GM18870 (cell line): ENCODE measurements around the gene VSNL1.

Experiments
- ATAC-seq: cut with Tn5 transposase; IDR thresholded peaks from one replicate; pipeline ENCODE4 v1.9.1; 2021; ENCODE audit warnings: moderate library complexity; ENCODE audit not compliant: unreplicated experiment

VSNL1 gene

DNA sequence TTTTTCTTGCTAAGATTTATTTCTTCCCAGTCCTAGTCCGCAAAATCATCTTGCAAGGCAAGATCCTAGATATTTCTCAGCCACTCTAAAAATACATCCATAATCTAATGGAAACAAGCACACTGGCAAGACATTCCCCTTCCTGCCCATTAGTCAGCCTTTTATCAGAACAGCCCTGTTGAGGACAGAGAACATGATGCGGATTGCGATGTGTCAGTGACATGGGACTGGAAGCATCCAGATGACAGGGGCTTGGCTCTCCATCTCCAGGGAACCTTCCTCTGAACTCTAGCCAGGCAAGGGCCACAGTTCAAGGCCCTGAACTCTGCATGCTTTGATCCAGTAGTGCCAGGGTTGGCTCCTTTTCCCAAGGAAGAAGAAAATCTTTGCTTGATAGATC lies 70.0 kb downstream of the VSNL1 start:
- ATAC-seq = no peak

DNA sequence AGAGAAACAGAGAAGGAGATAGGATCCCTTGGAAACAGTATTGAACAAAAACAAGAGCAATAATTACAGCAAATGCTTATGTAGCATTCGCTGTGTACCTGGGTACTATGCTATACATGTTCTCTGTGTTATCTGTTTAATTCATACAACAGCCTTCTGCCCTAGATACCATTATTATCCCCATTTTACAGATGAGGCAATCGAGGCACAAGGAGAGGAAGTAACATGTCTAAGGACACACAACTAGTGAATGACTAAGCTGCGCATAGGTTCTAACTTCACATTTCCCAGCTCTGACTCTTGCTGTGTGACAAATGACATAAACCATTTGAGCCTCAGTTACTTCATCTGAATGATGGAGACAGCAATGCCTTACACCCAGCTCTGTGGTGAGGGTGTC lies 70.5 kb downstream of the VSNL1 start:
- no peak for ATAC-seq

DNA sequence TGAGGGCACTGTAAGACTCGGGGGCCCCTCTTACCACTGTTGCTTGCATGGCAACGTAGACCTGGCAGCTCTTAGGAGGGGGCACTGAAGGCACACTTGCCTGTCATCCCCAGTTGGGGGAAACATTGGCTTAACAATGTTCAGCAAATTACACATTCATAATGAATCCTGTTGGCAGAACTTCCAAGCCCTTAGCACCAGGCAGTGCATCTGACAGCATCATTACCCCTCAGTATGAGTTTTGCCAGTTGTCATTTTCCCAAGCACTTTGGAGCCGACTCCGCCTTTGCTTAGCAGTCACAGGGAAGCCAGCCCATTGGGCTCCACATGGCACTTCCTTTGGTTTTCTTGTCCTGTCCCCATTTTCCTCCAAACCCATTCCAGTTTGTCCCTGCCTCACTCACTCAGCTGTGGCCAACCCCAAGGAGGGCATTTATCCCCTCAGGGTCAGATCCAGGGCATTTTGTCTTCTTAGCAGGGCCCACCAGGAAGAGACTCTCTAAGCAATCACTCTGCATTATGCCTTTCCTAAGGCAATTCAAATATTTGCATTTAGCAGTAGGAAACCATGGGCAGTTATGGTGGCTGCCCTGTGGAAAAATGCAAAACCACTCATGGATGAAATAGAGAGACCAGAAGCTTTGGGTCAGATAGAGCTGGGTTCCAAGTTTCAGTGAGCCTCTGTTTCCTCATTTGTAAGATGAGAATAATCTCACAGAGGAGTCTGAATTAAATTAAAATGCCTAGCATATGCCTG lies 73.9 kb downstream of the VSNL1 start:
- no peak for ATAC-seq

DNA sequence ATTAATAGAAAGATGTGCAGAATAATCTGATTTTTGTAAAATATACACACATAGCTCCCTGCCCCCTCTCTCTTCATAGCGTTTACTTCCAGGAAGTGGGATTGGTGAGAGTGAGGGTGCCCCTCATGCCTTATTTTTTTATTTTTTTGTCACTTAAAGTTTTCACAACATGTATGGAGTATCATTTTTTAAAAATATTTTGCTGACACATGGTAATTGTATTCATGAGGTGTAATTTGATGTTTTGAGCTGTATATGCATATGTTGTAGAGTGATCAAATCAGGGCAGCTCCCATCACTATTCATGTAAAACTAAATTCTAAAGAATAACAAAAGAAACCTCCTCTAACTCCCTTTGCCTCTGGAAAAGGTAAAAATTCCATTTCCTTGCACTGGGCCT lies 74.7 kb downstream of the VSNL1 start:
- no peak for ATAC-seq

DNA sequence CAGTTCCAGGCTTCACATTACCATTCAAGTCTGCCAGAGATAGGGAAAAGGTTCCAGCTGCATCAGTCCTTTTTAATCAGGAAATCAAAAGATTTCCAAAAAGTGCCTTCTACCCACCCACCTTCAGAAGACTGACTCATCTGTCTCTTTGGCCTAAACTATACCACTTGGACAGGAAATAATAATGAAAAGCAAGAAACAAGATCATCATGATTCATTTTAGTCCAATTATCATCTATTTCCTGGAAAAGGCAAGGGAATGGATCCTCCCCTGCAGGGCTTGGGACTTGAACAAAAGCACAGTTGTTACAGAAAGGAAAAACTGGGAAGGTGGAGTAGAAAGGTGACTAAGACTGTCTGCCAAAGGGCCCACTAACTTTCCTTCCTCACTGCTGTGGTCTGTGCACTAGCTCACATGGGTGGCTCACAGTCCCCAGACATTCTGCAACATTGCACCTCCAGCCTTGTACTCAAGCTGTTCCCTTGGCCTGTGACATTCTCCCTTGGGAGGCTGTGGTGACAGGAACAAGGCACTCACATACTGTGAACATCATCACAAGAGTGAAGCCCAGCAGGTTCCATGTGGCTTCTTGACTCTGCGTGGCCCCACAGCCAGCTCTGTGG lies 75.3 kb downstream of the VSNL1 start:
- ATAC-seq = no peak

DNA sequence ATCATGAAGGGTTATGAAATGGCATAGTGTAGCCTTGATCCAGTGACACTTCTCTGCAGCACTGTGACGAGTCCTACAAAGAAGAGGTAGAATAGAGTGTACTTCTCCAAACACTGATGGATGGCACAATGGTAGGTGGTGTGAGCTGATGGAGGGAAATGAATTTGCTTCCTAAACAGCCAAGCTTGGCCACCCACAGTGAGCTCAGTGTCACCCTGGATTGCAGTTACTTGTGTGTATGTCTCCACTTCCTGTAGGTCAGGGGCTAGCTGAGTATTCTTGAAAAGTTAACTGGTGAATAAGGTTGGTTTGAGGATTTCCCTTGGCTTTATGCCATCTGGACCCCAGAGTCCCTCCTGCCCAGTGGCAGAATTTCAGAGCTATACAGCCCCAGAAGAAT lies 75.9 kb downstream of the VSNL1 start:
- no peak for ATAC-seq

DNA sequence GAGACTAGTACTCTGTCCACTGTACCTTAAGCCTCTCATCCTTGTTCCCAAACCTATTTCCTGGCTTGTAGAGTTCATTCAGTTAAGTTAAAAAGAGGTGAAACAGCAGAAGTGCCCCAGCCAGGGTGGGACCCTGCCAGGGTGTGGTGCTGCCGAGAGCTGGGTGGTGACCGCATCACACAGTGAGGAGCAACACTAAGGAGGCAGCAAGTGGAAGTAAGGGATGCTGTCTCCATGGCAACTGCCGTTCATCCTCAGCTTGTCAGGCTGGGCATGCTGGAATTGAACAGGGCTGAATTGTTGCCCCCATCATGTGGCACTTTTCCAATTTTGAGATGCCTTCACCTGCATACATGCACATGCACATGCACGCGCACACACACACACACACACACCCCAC lies 77.0 kb downstream of the VSNL1 start:
- no peak for ATAC-seq

DNA sequence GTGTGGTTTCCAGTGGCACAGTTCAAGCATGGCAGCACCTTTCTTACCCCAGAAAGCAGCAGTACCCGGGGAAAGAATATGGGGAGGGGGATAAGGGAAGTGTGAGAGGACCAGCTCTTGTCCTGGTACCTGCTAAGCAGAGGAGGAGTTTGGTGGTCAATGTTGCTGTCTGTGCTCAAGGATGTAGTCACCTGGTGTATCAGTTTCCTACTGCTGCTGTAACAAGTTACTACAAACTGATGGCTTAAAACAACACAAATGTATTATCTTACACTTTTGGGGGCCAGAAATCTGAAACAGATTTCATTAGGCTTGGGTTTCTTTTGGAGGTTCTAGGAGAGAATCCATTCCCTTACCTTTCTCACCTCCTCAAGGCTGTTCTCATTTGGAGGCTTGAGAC lies 77.5 kb downstream of the VSNL1 start:
- ATAC-seq = no peak

DNA sequence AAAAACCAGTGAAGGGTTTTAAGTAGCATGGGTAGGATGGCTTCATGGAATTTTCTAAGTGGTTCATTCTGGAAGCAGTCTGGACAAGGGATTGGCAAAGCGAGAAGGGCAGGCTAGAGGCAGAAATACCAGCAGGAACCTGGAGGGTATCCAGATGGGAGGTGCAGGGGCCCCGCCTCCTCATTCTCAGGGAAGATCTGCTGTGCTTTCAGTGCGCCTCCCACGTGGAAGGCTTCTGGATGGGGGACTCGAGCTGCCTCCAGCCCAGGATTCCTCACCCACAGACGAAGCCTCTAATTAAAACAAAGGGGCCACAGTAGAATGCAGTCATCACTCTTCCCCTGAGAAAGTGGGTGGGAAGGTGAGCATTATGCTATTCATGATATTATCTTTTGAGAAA lies 79.8 kb downstream of the VSNL1 start:
- ATAC-seq = no peak

DNA sequence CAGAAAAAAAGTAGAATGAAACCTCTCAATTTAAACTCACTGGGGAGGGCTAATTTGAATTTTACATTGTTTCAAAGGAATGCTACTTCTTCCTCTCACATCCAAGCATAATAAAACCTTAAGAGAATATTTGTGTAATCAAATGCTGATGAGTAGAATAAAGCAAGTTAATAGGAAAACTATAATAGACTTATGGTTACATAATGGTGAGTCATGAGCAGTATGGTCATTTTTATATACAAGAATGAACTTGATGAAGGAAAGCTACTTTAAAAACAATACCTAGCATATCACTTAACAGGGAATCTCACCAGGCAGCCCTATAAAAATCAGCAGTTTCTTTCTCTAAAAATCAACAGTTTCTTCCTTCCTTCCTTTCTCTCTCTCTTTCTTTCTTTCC lies 80.3 kb downstream of the VSNL1 start:
- no peak for ATAC-seq

DNA sequence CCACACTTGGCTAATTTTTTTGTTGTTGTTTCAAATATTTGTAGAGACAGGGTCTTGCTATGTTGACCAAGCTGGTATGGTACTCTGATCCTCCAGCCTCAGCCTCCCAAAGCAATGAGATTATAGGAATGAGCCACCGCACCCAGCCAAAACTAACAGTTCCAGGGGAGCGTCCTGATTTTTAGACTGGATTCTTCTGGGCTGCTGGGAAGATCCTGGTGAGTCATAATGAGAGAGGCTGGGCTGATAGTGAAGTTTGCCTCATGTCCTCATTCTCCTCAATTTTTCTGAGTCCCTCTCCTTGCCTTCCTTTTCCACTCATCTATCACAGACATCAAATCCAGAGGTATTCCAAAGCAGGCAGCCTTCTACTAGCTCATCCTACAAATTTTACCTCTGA lies 81.3 kb downstream of the VSNL1 start:
- no peak for ATAC-seq

DNA sequence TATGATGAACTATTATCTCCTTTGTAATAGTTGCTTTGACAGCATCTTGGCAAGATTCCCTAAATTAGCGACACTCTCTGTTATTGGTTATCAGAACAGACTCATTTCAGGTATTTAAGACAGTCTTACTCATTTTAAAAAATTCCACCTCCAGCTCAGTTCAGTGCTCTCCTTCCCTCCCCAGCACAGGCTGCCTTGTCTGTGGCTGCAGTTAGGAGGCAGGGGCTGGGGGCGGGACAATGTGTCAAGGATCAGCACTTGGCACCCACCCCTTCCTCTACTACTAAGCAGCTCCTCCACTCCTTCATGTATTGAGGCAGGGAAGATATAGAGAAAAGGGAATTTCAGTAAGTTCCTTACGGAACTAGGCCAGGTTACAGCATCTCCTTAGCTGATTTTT lies 85.0 kb downstream of the VSNL1 start:
- no peak for ATAC-seq

DNA sequence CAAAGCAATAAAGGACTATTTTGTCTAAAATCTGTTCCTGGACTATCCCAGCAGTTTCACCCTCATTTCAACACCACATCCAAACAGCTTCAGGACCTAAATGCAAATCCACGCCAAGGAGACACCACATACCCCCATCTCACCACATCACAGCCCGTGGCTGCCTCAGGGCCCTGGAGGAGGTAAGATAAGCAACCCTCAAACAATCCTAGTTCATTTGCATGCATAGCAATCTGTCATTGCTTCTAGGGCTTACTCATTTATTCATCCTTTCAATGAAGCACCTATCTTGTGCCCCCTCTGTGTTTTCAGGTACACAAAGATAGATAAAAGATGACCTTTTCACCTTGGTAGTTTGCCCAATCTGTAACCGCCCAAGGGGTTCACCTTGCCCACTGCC lies 86.5 kb downstream of the VSNL1 start:
- no peak for ATAC-seq

DNA sequence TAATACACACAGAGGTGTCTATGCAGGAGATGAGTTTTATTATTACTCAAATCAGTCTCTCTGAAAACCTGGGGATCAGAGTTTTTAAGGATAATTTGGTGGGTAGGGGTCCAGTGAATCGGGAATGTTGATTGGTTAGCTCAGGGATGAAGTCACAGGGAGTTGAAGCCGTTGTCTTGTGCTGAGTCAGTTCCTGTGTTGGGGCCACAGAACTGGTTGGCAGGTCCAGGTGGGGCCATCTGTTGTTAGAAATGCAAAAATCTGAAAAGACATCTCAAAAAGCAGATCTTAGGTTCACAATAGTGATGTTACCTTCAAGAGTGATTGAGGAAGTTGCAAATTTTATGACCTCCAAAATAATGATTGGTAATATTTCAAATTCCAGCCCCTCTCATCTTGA lies 86.9 kb downstream of the VSNL1 start:
- no peak for ATAC-seq

DNA sequence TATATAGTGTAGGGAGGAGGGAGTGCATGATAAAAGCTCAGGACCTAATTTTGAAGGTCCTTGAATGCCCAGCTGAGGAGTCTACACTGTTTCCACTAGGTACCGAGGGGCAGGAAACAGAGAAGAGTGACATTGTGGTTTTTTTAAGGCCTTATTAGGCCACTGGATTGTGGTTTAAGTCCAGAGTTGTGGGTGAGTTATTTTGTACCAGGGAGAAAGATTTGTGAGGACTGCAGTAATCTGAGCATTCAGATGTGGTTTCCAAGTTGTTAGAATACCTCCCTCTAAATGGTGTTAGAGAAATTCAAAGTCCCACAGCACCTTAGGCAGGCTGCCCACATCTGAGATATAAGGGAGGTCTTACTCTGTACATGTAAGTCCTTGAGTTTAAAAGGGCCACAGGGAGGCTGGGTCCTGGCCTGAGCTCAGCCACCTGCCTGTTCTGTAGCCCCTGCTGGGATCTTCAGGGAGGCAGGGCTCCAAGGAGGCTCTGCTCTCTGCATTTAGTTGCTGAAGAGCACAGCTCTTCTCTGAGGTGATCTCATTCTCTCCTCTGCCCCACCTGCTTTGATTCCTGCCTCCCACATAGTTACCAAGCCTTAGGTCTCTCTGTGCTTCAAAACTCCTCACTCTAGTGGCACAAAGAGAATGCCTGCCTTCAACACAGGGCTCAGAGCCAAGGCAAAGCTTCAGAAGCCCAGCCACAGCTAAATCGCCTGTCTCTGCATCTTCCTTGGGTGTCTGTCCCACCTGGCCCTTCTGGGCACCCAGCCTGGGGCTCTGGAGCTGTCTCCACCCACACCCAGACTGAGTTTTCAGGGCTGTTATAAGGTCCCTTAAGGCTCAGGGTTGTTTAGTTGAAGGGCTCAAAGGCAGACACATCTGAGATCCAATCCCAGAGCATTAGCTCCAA lies 88.1 kb downstream of the VSNL1 start:
- ATAC-seq = no peak

DNA sequence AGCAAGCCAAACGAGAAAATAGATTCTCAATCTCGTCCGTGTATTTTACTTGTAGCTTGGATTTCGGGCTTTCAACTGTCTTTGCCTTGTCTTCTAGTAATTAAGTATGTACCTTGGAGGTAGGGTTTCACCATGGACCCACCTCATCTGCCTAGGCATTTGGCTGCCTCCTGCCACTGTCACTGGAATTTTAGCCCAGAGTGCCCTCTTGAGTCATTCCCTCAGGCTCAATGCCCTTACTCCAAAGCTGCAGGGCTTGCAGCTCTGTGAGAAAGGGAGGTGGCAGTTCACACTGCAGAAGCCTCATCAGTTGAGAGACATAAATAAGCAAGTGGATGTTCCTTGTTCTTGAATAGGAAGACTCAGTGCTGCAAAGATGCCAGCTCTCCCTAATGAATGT lies 89.6 kb downstream of the VSNL1 start:
- ATAC-seq = no peak

DNA sequence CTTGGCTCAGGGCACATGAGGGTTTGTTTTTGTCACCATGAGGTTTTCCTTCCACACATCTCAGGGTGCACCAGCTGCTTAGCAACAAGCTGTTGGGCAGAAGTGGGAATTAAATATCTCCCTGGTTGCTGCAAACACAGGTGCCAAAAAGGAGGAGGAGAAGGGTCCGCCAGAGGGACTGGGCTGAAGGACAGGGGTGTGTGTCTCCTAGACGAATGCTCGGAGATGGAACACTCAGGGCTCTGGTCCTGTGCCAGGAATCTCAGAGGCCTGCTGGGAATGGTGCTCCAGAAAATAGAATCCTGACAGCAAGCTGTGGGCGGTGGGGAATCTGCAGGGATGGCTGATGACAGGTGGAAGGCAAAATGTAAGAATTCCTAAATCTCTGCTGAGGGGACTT lies 94.5 kb downstream of the VSNL1 start:
- ATAC-seq = no peak

DNA sequence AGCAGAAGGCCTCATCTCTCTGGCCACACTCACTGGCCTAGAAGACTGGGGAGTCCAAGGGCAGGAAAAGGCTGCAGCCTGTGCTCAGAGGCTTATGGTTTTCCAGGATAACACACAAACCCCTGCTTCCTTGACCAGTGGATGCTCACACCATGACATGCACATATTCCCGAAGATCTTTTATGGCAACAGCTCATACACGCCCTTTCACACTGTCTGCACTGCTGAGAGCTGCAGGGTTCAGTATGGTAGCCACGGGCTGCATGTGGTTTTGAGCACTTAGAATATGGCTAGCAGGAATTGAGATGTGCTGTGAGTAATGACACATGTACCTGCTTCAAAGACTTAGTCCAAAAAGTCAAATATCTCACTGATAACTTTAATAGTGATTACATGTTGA lies 95.8 kb downstream of the VSNL1 start:
- no peak for ATAC-seq

DNA sequence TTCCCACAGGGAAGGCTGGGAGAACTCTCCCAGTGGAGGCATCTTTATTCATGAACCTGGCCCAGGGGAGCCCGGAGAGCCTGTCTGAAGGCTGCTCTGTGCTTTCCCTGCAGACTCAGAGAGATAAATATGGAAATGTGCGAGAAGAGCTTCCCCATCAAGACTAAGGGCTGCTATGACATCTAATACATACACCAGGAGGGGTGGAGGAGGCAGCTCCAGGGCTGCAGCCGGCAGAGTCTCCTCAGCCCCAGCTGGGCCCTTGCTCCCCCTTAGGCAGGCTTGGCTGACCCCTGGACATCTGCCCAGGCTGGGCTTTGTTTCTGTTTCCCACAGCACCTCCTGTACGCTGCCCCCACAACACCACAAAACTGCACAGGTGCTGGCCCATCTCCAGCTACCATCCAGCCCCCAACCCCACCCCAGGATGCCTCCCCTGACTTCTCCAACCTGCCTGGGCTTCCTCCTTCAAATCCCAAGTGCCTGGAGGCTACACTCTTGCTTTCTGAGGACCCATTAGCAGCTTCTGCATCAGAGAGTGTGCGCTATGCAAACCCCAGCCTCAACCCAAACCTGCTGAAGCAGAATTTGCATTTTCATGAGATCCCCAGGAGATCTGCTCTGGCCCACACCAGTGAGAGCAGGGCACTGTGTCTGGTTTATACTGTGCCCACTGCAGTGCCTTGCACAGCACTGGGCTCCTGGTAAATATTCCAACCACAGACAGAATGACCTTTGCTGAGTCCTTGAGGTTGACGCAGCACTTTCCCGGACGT lies 96.8 kb downstream of the VSNL1 start:
- no peak for ATAC-seq

DNA sequence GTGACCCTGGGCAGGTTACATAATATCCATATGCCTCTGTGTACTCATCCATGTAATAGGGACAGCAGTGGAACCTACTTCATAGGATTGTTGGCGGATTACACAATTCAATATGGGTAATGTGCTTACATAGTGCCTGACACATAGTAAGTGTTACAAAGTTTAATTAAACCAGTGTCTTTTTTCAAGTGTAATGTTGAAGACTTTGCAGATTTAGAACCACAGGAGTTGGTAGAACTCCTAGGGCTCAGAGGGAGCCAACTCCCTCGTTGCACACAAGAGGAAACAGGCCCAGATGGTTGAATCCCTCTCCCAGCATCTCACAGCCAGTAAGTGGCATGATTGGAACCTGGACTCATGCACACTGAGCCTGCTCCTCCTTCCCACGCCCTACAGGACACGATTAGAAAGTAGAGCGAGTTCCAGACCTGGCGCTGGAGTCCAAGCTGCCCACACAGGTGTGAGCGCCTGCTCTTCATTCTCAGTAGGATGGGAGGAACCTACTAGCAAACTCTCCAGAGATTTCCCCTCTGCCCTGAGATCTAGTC lies 97.8 kb downstream of the VSNL1 start:
- ATAC-seq = no peak

DNA sequence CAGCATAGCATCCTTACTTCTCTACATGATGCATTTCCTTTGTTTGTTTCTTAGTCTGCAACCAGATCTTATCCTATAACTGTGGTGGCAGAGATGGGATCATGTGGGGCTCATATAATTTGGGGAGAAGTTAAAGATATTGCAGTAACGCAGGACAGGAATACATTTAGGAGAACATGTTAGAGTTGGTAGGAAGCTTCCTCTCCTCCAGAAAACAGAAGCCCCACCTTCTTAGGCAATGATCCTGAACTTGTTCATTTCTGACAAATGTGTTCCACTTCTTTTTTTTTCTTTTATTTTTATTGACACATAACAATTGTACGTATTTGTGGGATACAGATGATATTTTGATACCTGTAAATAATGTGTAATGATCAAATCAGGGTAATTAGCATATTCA lies 99.9 kb downstream of the VSNL1 start:
- no peak for ATAC-seq
